Measurements from ENCODE around the gene SFN.

DNA sequence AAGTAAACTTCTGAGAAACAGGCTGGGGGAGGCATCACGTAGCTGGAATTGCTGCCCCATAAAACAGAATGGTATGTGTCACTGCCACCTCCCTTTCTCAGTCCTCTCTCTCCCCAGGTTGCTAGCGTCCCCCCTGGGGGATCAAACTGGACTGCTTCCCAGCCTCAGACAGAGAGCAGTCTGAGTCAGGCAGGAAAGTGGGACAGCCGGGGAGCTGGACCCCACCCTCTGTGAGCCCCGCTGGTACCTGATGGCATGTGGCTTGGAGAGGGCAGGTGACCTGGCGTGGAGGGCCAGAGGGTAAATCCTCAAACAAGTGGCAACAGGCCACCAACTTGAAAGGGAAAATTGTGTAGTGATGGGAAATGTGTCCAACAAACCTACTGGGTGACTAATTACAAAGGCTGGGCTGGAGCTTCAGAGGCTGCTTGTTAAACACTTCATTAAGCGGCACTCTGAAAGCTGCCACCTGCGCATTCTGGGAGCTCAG lies 1.0 kb upstream of the SFN start:
- no peak for TF ChIP-seq CTCF (IDR thresholded peaks at IDR 0.05)
- TF ChIP-seq EZH2 (IDR thresholded peaks at IDR 0.05; ENCODE audit: borderline replicate concordance, insufficient read depth, low read depth, low read length, poor library complexity, severe bottlenecking) = no peak
